Activated T-helper 1 cell treated with anti-CD3 and anti-CD28 coated beads, Interleukin-12 subunit alpha, Interleukin-12 subunit beta, Interleukin-2, Interleukin-4 antibody, amounts not matched to agents 30 ng/mL and 10 ng/mL and 1 ng/mL, durations not matched to agents 14 hours and 24 hours and 36 hours (primary cell): ENCODE data around the gene SNX8. TPM values are rescaled to one million over a fixed set of nuclear protein-coding genes. Genes with fewer than 3 reads are reported as not detected.
A peak's percentile ranks its signal among the peaks of the same experiment; 100 is the strongest.

Experiments
- DNase-seq: peaks from one replicate; pipeline ENCODE4 v3.0.0; 2021; ENCODE audit warnings: low spot score
- H3K27ac Mint-ChIP-seq: one replicate; pipeline ENCODE4 v1.8.0; 2021; ENCODE audit warnings: mild to moderate bottlenecking, mixed read lengths
- H3K27me3 Mint-ChIP-seq: one replicate; pipeline ENCODE4 v1.8.0; 2022; ENCODE audit warnings: mild to moderate bottlenecking, moderate library complexity, mixed read lengths; ENCODE audit not compliant: insufficient read depth
- H3K36me3 Mint-ChIP-seq: one replicate; pipeline ENCODE4 v1.8.0; 2021; ENCODE audit warnings: low read depth, mixed read lengths
- H3K4me1 Mint-ChIP-seq: one replicate; pipeline ENCODE4 v1.8.0; 2021; ENCODE audit warnings: low read depth, mixed read lengths
- H3K4me3 Mint-ChIP-seq: one replicate; pipeline ENCODE4 v1.8.0; 2021; ENCODE audit warnings: mild to moderate bottlenecking, moderate library complexity, mixed read lengths
- H3K9me3 Mint-ChIP-seq: one replicate; pipeline ENCODE4 v1.8.0; 2021; ENCODE audit warnings: mixed read lengths
- intact Hi-C: fragments of 100-400 bp; cut with micrococcal nuclease; formaldehyde crosslinking; loops from one replicate; pipeline ENCODE4 v1.15.1; 2024
- total RNA-seq: library from RNA; stranded (reverse); gene quantifications from 2 replicates; pipeline ENCODE4 v1.2.3, GENCODE V29; 2022

Gene SNX8
- total RNA-seq, 1 donor from 2014 or later, result 41.8 TPM

DNA sequence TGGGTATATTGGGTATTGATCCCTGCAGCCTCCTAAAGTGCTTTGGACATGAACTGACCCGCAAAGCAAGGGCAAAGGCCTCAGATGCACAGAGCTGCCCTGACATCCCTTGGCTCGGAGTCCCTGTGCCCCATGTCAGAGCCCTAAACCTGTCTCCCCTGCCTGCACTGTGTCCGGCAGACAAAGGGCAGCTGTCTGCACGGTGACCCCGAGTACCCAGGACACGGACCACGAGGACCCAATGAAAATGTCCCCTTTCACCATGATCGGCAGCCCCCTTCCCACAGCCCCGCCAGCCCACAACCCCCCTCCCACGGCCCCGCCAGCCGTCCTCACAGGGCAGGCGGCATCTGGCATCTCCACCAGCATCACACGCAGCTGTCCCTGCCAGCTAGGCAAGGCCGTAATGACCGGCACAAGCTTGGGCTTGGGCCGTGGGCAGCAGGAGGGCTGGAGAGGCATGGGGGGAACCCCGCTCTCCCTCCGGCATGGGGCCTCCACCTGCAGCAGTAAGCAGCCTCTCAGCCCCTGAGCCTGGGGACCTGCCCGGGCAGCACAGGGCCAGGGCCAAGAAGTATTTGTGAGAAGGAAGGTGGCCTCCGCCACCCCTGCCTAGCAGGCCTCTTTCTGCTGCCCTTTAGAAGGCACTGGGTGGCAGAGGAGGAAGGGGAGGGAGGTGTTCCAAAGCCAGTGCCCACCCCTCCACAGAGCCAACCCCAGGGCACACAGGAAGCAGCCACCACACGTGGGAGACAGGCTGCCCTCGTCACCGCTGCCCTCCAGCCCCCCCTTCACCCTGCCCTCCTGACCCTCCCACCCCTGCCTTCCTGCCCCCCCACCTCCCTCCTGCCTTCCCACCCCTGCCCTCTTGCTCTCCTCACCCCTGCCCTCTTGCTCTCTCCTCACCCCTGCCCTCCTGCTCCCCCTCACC is 62.1 kb downstream of the SNX8 start:
- H3K4me3 Mint-ChIP-seq, result no peak overlapping the region
- peaks cover 18% of the 10 kb centered on the region for H3K4me1 Mint-ChIP-seq
- DNase-seq, result no peak
- no peaks in the 10 kb centered on the region for H3K27me3 Mint-ChIP-seq
- no peaks in the 10 kb centered on the region for H3K9me3 Mint-ChIP-seq
- intact Hi-C loops, result no loop called here
- H3K36me3 Mint-ChIP-seq, result peaks cover 9% of the 10 kb centered on the region
- no peak overlapping the region for H3K27ac Mint-ChIP-seq

DNA sequence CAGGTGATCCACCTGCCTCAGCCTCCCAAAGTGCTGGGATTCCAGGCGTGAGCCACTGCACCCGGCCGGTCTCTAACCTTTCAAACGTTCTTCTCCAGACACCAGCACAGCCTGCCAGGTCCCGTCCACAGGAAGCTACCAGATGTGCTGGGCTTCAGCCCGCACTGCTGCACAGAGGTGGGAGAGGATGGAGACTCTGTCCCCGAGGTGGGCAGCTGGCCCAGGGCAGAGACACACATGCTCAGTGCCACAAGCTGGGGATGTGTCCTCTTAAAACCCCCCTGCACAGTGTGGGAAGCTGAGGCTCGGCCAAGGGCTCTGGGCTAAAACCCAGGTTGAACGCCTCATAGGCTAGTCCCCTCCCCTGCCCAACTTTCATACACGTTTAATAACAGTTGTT is 62.9 kb downstream of the SNX8 start:
- no peaks in the 10 kb centered on the region for H3K9me3 Mint-ChIP-seq
- H3K4me3 Mint-ChIP-seq, result no peak overlapping the region
- H3K27ac Mint-ChIP-seq, result no peak overlapping the region
- no peaks in the 10 kb centered on the region for H3K27me3 Mint-ChIP-seq
- intact Hi-C loops, result no loop called here
- no peak for DNase-seq
- peaks cover 18% of the 10 kb centered on the region for H3K4me1 Mint-ChIP-seq
- peaks cover 9% of the 10 kb centered on the region for H3K36me3 Mint-ChIP-seq

DNA sequence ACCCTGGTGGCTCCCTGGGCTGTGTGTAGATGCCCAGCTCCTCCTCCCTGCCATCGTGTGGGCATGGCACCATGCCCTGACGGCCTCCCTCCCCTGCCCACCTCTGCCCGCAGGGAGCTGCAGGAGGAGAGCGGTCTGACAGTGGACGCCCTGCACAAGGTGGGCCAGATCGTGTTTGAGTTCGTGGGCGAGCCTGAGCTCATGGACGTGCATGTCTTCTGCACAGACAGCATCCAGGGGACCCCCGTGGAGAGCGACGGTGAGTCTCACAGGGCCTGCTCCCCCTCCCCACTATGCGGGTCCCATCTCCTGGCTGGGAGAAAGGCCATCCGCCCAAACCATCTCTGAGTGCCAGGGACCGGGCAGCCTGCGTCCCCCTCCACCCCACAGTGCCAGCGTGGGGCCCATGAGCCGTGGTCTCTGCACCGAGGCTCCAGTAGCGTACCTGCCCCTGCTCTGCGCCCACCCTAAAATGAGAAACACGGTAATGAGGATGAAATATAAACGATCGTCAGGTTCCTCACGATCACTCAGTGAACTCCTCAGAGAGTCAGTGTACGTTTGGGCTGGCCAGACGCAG is 64.4 kb downstream of the SNX8 start:
- Mint-ChIP-seq H3K9me3 (no peaks in the 10 kb centered on the region), H3K4me3 (no peak overlapping the region), H3K27ac (peak overlapping the region; percentile 74), H3K36me3 (peaks cover 10% of the 10 kb centered on the region), H3K27me3 (no peaks in the 10 kb centered on the region), H3K4me1 (peaks cover 24% of the 10 kb centered on the region)
- intact Hi-C loops, result no loop called here
- no peak for DNase-seq

DNA sequence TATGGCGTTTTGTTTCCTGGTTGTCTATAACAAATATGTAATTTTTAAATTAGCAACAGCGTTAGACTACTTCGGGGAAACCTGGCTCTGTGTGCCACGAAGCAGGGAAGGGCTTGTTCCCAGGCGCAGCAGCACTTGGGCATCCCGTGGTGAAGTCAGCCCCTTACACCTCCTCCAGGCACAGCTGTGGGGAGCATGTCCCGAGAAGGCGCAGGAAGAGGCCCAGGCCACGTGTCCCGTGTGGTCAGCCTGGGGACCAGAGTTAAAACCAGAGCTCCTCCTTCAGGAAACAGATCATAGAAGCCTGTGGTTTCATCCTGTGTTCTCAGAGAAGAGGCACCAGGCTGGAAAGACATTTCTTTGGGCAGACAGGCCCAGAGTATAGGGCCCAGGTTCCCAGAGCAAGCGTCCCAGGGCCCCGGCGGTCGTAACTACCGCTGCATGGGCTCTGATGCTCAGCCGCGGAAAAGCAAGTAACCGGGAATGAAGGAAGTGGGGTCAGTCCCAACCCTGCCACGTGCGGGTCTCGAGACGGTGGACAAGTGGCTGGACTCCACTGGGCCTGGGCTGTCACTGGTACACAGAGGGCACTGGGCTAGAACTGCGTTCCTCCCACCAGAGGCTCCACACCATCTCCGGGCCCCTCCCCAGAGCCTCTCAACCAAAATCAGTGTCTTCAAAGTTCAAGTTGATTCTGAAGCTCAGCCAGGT is 65.1 kb downstream of the SNX8 start:
- H3K27me3 Mint-ChIP-seq, result no peaks in the 10 kb centered on the region
- no peaks in the 10 kb centered on the region for H3K9me3 Mint-ChIP-seq
- H3K4me3 Mint-ChIP-seq, result peak overlapping the region; percentile 76
- DNase-seq, result peak; percentile 44
- peak overlapping the region; percentile 74 for H3K27ac Mint-ChIP-seq
- H3K4me1 Mint-ChIP-seq, result peaks cover 24% of the 10 kb centered on the region
- intact Hi-C loops, result no loop called here
- peaks cover 10% of the 10 kb centered on the region for H3K36me3 Mint-ChIP-seq

DNA sequence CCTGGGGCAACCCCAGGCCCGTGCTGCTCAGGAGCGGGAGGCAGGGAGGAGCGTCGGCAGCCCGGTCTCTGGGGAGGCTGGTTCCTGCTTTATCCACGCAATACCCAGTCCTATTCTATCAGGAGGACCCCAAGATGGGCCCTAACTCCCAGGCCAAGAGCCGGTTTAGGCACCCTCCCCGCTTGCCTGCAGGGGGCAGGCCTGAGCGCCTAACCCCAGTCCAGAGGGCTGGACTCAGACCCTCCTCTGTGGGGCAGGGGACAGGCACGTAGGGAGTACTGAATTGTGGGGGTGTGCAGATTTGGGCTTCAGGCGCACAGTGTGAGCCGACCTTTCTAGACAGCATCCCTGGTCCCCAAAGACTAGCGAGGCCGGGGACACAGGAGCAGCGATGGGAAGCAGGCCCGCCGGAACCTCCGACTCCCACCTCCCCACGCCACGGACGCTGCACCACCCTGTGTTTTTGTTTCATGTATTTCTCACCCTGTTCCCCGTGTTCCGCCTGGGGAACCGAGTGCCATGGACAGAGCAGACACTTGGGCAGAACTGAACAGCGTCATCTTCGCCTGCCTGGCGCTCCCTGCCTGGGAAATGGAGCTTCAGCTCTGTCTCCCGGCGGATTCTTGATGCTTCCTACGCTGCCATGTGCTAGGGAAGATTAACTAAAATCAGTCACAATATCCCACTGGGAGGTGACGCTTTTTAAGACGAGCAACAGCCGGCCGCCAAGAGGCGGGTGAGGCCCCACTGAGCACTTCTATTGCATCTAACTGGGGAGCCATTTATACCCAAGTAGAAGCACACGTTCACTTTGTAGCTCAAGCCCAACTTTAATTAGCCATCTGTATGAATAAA is 66.9 kb downstream of the SNX8 start:
- Mint-ChIP-seq H3K27me3 (no peaks in the 10 kb centered on the region), H3K36me3 (peaks cover 10% of the 10 kb centered on the region), H3K4me3 (no peak overlapping the region), H3K4me1 (peaks cover 30% of the 10 kb centered on the region), H3K27ac (no peak overlapping the region), H3K9me3 (no peaks in the 10 kb centered on the region)
- no peak for DNase-seq
- intact Hi-C loops, result no loop called here

DNA sequence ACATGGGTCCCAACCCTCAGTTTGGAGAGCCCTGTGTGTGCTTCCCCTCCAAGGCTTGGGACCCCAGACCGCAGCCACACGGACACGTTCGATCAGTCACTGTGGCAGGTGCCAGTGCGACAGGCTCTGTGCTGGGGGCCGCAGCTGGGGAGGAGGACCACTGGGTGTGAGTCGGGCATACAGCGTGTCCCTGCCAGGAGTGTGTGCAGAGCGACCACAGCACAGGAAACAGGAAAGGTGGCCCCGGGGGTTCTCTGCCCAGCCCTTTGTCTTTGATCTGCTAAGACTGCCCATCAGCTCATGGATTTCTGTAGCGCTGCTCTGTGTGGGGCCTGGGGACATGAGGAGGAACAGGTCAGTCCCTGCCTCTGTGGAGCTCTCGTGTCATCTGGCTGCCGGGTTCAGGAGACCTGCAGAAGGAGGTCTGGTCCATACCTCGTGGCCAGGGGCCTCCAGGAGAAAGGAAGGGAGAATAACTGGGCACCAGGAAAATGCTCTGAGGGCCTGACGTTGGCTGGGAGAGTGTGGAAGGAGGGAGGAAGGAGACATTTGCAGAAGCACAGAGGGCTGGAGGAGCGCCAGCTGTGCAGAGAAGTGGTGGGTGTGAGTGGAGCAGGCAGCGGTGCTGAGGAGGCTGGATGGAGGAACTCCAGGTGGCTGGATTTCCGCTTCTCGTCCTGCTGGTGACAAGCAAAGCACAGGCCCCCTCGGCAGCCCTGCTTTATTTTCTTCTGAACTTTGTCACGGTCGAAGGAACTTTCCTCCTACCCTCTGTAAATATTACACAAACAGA is 68.2 kb downstream of the SNX8 start:
- Mint-ChIP-seq H3K27ac (no peak overlapping the region), H3K4me1 (peaks cover 30% of the 10 kb centered on the region), H3K9me3 (no peaks in the 10 kb centered on the region), H3K4me3 (no peak overlapping the region), H3K27me3 (no peaks in the 10 kb centered on the region), H3K36me3 (peaks cover 7% of the 10 kb centered on the region)
- no peak for DNase-seq
- intact Hi-C loops, result no loop called here

DNA sequence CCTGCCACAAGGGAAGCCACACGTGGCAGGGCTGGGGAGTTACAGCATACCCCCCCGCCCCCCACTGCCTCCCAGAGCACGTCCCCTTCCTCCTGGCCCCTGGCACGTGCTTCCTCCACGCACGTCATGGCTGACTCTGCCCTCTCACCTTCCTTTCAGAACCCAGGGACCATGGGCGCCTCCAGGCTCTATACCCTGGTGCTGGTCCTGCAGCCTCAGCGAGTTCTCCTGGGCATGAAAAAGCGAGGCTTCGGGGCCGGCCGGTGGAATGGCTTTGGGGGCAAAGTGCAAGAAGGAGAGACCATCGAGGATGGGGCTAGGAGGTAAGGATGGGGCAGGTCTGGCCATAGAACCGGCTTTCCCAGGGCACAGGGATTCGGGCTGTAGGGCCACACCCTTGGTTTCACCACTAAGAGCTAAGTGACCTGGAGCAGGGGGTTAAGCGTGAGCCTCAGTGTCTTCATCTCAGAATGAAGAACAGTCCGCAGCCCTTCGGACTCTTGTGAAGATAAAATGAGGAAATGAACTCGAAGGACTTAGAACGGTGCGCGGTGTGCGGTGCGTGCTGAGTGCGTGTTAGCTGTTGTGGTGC is 69.7 kb downstream of the SNX8 start:
- intact Hi-C loops, result no loop called here
- Mint-ChIP-seq H3K27ac (no peak overlapping the region), H3K4me3 (no peak overlapping the region), H3K27me3 (no peaks in the 10 kb centered on the region), H3K4me1 (peaks cover 36% of the 10 kb centered on the region), H3K36me3 (peaks cover 5% of the 10 kb centered on the region), H3K9me3 (no peaks in the 10 kb centered on the region)
- no peak for DNase-seq

DNA sequence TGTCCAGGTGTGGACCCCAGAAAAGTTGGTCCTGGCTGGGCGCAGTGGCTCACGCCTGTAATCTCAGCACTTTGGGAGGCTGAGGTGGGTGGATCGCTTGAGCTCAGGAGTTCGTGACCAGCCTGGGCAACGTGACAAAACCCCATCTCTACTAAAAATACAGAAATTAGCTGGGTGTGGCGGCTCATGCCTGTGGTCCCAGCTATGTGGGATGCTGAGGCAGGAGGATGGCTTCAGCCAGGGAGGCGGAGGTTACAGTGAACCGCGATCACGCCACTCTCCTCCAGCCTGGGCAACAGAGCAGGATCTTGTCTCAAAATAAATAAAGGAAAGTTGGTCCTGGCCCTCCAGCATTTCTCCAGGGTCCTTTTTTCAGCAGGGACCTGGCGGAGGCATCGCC is 70.8 kb downstream of the SNX8 start:
- no peak for DNase-seq
- H3K36me3 Mint-ChIP-seq, result peaks cover 7% of the 10 kb centered on the region
- peak overlapping the region; percentile 96 for H3K4me3 Mint-ChIP-seq
- H3K27ac Mint-ChIP-seq, result no peak overlapping the region
- no peaks in the 10 kb centered on the region for H3K9me3 Mint-ChIP-seq
- intact Hi-C loops, result loop anchor here (2.0 kb wide), 1 partner anchor 71 kb away; the partner anchor contains the start of gene SNX8
- peaks cover 26% of the 10 kb centered on the region for H3K4me1 Mint-ChIP-seq
- no peaks in the 10 kb centered on the region for H3K27me3 Mint-ChIP-seq

DNA sequence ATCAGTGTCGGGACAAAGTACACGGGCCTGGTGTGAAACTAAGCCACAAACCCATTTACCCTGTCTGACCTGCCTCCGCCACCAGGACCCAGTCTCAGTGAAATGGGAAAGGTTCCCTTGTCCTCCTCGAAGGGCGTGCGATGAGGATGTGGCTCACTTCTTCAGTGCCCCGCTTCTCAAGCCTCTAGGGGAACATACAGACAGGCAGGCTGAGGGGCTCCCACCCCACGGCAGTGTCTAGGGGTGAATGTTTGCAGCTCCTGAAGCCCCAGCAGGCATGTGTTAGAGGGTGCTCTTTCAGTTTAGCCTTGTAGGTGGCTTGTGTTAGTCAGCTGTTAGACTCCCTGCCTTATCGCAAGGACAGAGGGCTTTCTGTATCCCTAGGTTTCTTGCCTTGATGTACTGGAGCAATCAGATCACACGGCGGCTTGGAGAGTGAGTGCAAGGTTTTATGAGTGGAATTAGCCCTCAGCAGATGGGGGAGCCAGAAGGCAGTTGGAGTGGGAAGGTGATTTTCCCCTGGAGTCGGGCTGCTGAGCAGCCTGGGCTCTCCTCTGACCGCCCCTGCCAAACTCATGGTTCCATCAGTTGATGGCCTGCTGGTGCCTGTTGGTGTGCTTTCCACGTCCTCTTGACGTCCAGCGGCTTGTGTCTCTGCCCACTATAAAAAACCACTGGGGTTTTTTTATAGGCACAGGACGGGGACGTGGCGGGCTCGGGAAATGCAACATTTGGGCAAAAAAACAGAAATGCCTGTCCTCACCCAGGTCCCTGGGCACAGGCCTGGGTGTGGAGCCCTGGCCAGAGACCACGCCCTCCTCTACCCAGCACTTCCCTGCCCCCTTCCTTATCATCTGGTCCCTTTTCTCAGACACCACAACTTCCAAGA is 71.5 kb downstream of the SNX8 start:
- peak; percentile 6 for DNase-seq
- Mint-ChIP-seq H3K27me3 (no peaks in the 10 kb centered on the region), H3K27ac (peak overlapping the region; percentile 92), H3K9me3 (no peaks in the 10 kb centered on the region), H3K4me3 (peak overlapping the region; percentile 96), H3K36me3 (peaks cover 12% of the 10 kb centered on the region), H3K4me1 (peaks cover 25% of the 10 kb centered on the region)
- intact Hi-C loops, result loop anchor here (1.0 to 2.0 kb wide), 2 partner anchors 10 to 72 kb away; partner anchors contain the start of genes MAD1L1 and SNX8

DNA sequence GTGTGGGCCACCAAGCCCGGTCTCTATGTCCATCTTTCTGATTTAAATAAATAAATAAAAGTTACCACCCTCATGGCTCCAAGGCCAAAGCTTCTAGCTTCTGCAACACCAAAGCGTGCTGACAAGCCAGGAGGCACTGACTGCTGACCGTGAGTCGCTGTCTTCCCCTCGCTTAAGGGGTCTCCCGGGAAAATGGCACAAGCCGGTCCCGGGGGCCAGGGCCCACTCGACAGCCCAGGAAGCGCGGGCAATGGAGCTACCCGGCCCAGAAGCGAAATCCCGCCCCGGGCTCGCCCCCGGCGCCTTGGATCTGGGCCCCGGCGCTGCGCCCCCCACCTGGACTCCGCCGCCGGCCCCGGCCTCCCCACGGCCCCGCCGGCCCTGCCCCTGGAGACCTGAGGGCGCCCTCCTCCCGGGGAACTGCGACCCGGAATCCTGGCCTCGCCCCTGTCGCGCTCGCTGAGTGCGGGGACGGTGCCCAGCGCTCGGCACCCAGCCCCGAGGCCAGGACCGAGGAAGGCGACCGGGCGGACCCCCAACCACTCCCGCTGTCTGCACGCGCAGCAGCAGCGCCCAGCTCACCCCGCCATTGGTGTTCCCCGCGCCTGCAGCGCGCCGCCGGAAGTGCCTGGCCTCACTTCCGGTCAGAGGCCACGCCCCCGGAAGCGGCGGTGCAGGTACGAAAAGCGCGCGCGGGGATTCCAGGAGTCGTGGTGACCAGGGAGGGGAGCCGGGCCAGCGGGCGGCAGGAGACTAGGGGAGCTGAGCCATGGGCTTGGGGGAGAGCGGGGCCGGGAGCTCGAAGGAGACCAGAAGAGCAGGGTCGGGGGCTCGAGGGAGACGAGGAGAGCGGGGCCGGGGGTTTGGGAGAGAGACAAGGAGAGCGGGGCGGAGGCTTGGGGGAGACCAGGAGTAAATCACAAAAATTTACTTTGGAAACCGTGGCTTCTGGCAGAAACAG is 72.4 kb downstream of the SNX8 start, which contains the start of the genes MRM2 and NUDT1:
MRM2 (minus strand) TSS at position 626 of the 961 bp plus-strand sequence; CDS start at position 590, 36 bp downstream.
NUDT1 (plus strand) TSS at position 647 of the 961 bp plus-strand sequence. CDS start 2,349 bp downstream, outside the sequence.
- Mint-ChIP-seq H3K4me1 (peaks cover 25% of the 10 kb centered on the region), H3K27ac (peak within 1 kb of the TSS; percentile 92), H3K9me3 (no peaks in the 10 kb centered on the region), H3K4me3 (peak within 1 kb of the TSS; percentile 96), H3K27me3 (no peaks in the 10 kb centered on the region), H3K36me3 (peaks cover 17% of the 10 kb centered on the region)
- intact Hi-C loops, result loop anchor here (1.0 to 2.0 kb wide), 2 partner anchors 10 to 73 kb away; partner anchors contain the start of genes MAD1L1 and SNX8
- DNase-seq, result peak; percentile 79
